Body of pancreas (tissue), 4 donors: ENCODE results near the gene C3orf70. TPM values are rescaled to one million over a fixed set of nuclear protein-coding genes. Genes with fewer than 3 reads are reported as not detected.

Source experiments
- ATAC-seq: fragments of 150-250 bp; one replicate; pipeline ENCODE4 v1.9.1; 2016
- DNase-seq, 4 donors: peaks; one replicate each; pipeline ENCODE4 v3.0.0-alpha.2; 2019
- H3K27ac ChIP-seq, 4 donors: fragments of 200-600 bp; sonication (generic); 1 replicate in 3 of 4; 2 replicates in 1 of 4; pipeline versions ENCODE4 v1.5.1 to v1.6.1; 2016 to 2019; ENCODE audit warnings: mild to moderate bottlenecking in 1 of 4, mixed read lengths in 1 of 4, moderate library complexity in 1 of 4
- H3K27me3 ChIP-seq, 2 donors: fragments of 200-600 bp; sonication (generic); one replicate each; pipeline ENCODE4 v1.6.0; 2016; ENCODE audit warnings: mild to moderate bottlenecking in 1 of 2
- H3K36me3 ChIP-seq, 2 donors: fragments of 200-600 bp; sonication (generic); replicated peaks in 1 of 2; 2 replicates each; pipeline ENCODE4 v1.5.1; 2016; ENCODE audit warnings: low read depth in 2 of 2; ENCODE audit not compliant: insufficient read depth in 1 of 2
- H3K4me1 ChIP-seq: fragments of 200-600 bp; sonication (generic); one replicate; pipeline ENCODE4 v1.6.0; 2016
- H3K4me3 ChIP-seq, 2 donors: fragments of 200-600 bp; sonication (generic); 1 replicate in 1 of 2; 2 replicates in 1 of 2; pipeline ENCODE4 v1.5.1; 2016 to 2019
- H3K9me3 ChIP-seq, 3 donors: fragments of 200-600 bp; sonication (generic); 1 replicate in 2 of 3; 2 replicates in 1 of 3; pipeline ENCODE4 v1.5.1; 2016
- CTCF ChIP-seq, 7 experiments: fragments of 450-650 bp in 4 of 7; fragments of 200-600 bp in 3 of 7; sonication (generic) in 3 of 7; IDR thresholded peaks; one replicate each; pipeline ENCODE4 v1.5.1; 2016 to 2019; ENCODE audit warnings: antibody characterized with exemption in 7 of 7
- POLR2A ChIP-seq, 3 donors: fragments of 450-650 bp; IDR thresholded peaks; one replicate each; pipeline ENCODE4 v1.6.1; 2016; ENCODE audit warnings: antibody characterized with exemption in 3 of 3, mild to moderate bottlenecking in 2 of 3
- WGBS, 2 donors: methylation state at CpG; one replicate each; pipeline ENCODE4 v1.1.5; 2017; 5-methylcytosine and 5-hydroxymethylcytosine counted together
- intact Hi-C: fragments of 100-400 bp; cut with DNase I; formaldehyde crosslinking; loops from one replicate; pipeline ENCODE4 v1.15.1; 2023
- total RNA-seq, 2 donors: library from RNA; depleted of rRNA; stranded (reverse); fragments of >200 nt; gene quantifications; one replicate each; pipeline ENCODE4 v1.1.0, GENCODE V29; 2016

The C3orf70 gene
- total RNA-seq, 2 donors from 2014 or later, result 0.99 to 1.0 TPM

DNA sequence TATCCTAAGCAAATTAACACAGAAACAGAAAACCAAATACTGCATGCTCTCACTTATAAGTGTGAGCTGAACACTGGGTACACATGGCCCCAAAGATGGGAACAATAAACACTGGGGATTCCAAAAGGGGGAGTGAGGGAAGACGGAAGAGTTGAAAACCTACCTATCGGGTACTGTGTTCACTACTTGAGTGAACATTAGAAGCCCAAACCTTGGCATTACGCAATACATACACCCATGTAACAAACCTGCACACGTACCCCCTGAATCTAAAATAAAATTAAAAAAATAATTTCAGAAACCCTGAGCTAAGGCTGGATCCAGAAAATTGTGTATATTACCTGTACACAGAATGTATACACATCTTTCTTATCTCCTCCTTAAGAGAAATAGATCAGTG lies 42.8 kb upstream of the C3orf70 start:
- Histone ChIP-seq H3K4me1 (no peaks in the 10 kb centered on the region), H3K9me3 (no peaks in the 10 kb centered on the region), H3K27ac (no peak overlapping the region), H3K27me3 (no peaks in the 10 kb centered on the region), H3K4me3 (no peak overlapping the region), H3K36me3 (no peaks in the 10 kb centered on the region)
- no peak for ATAC-seq
- no peak for DNase-seq
- TF ChIP-seq CTCF (IDR thresholded peaks at IDR 0.05) (no peak), POLR2A (IDR thresholded peaks at IDR 0.05) (no peak)
- 95% methylated on average over 4 of the region's 4 CpGs for WGBS, 2 donors
- intact Hi-C loops, result no loop called here

DNA sequence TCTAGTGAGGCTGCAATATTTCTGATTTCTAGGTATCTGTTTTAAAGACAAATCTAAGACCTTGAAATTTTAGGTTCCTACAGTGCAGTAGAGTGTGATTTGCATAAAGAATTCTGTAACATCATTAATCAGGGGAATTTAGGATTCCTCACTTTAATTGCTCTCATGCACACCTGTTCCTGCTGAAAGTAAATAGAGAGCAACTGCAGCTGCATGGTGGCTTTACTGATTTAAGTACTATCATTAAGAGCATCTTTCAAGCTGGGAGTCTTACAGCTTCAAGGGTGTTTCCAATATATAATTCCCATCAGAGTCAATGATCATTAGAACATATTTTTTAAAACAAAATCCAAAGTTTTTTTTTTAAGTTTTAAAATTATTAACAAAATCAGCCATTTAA lies 36.0 kb upstream of the C3orf70 start:
- no peak for DNase-seq
- Histone ChIP-seq H3K27me3 (no peaks in the 10 kb centered on the region), H3K9me3 (no peaks in the 10 kb centered on the region), H3K4me3 (no peak overlapping the region), H3K4me1 (no peaks in the 10 kb centered on the region), H3K27ac (no peak overlapping the region), H3K36me3 (no peaks in the 10 kb centered on the region)
- no peak for TF ChIP-seq CTCF (IDR thresholded peaks at IDR 0.05)
- TF ChIP-seq POLR2A (IDR thresholded peaks at IDR 0.05), result no peak
- ATAC-seq, result no peak
- intact Hi-C loops, result no loop called here

DNA sequence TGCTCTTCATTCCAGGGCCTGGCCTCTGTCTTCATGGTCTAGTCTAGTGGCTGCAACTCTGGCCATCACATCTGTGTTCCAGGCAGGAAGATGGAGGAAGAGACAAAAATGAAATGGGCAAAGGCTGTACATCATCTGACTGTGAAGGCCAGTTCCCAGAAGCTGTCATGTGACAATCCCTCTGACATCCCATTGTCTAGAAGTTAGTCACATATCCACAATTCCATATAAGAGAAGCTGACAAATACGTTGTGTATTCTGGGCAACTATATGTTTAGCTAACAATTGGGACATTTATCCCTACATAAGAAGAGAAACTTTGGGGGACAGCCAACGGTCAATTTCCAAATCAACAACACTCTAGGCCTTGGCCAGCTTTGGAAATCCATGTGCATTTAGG lies 34.5 kb upstream of the C3orf70 start:
- Histone ChIP-seq H3K9me3 (no peaks in the 10 kb centered on the region), H3K27ac (no peak overlapping the region), H3K36me3 (no peaks in the 10 kb centered on the region), H3K4me3 (no peak overlapping the region), H3K4me1 (no peaks in the 10 kb centered on the region), H3K27me3 (no peaks in the 10 kb centered on the region)
- no peak for DNase-seq
- 74 to 84% methylated on average over 2 of the region's 2 CpGs for WGBS, 2 donors
- TF ChIP-seq POLR2A (IDR thresholded peaks at IDR 0.05) (no peak), CTCF (IDR thresholded peaks at IDR 0.05) (no peak)
- intact Hi-C loops, result no loop called here
- ATAC-seq, result no peak

DNA sequence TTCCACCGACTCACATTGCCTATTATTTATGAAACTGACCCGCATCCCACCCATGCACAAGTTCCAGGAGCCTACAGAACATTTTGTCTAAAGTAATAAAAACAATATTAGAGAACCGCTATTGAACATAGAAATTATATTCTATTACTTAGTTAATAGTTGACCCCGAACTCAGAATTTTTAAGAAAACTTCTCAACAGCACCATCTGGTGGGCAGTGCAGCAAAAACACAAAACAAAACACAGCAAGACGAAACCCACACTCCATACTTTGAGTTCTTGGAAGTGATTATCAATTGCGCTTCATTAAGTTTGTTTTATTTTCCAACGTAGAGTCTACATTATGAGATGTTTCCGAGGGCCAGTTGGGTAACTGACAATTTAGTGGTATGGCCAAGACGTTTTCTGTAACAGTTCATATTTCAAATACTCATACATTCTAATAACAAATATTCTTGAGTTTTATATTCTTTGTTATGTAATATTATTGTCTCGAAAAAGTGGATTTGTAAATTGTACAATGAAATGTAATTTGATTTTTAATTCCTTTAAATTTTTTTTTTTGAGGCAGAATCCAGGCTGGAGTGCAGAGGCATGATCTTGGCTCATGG lies 24.0 kb upstream of the C3orf70 start:
- H3K27me3 ChIP-seq, result no peaks in the 10 kb centered on the region
- no peak for ATAC-seq
- no peak overlapping the region for H3K27ac ChIP-seq
- H3K9me3 ChIP-seq, result no peaks in the 10 kb centered on the region
- intact Hi-C loops, result no loop called here
- peak in 6 of 7 experiments; percentile 28 to 66 (median 46) for TF ChIP-seq CTCF (IDR thresholded peaks at IDR 0.05)
- TF ChIP-seq POLR2A (IDR thresholded peaks at IDR 0.05), result no peak
- no peaks in the 10 kb centered on the region for H3K36me3 ChIP-seq
- H3K4me1 ChIP-seq, result no peaks in the 10 kb centered on the region
- no peak overlapping the region for H3K4me3 ChIP-seq
- 15 to 17% methylated on average over 10 of the region's 10 CpGs for WGBS, 2 donors
- DNase-seq, result peak; percentile 14 to 43 (median 25)

- Histone ChIP-seq H3K4me1 (no peaks in the 10 kb centered on the region), H3K9me3 (no peaks in the 10 kb centered on the region), H3K4me3 (no peak overlapping the region), H3K36me3 (no peaks in the 10 kb centered on the region), H3K27ac (no peak overlapping the region), H3K27me3 (no peaks in the 10 kb centered on the region)
- intact Hi-C loops, result no loop called here
- 47 to 64% methylated on average over 14 to 15 of the region's 15 CpGs for WGBS, 2 donors
- DNase-seq (peak in 1 of 4 donors; percentile 22), ATAC-seq (no peak)
- TF ChIP-seq POLR2A (IDR thresholded peaks at IDR 0.05) (no peak), CTCF (IDR thresholded peaks at IDR 0.05) (no peak)
Observed at GRCh38 chr3:185175370-185175987, 22.6 kb upstream of the C3orf70 start.
